HUES64 (cell line): ENCODE results near the gene RNF25.

ENCODE experiments used
- H3K27ac ChIP-seq: 2 replicates; pipeline ENCODE4 v1.7.0; 2013; ENCODE audit warnings: low read depth, low read length, inconsistent platforms
- H3K27me3 ChIP-seq: 2 replicates; pipeline ENCODE4 v1.6.1; 2013; ENCODE audit warnings: mild to moderate bottlenecking, low read length; ENCODE audit not compliant: insufficient read depth
- H3K36me3 ChIP-seq: 2 replicates; pipeline ENCODE4 v1.6.1; 2013; ENCODE audit warnings: mild to moderate bottlenecking, low read length; ENCODE audit not compliant: insufficient read depth
- H3K4me1 ChIP-seq: 2 replicates; pipeline ENCODE4 v1.6.1; 2013; ENCODE audit warnings: mild to moderate bottlenecking, low read length, moderate library complexity; ENCODE audit not compliant: insufficient read depth
- H3K4me3 ChIP-seq: 2 replicates; pipeline ENCODE4 v1.5.1; 2013; ENCODE audit warnings: mild to moderate bottlenecking, low read length, moderate library complexity
- H3K9ac ChIP-seq: 2 replicates; pipeline ENCODE4 v1.6.1; 2013; ENCODE audit warnings: mild to moderate bottlenecking, low read depth, low read length
- H3K9me3 ChIP-seq: 2 replicates; pipeline ENCODE4 v1.6.1; 2013; ENCODE audit warnings: low read depth, low read length; ENCODE audit not compliant: insufficient read depth
- WGBS: fragments of 150-250, 120-280 bp; methylation state at CpG from one replicate; pipeline ENCODE4 v1.1.7; 2013; ENCODE audit warnings: missing lambda C conversion rate; 5-methylcytosine and 5-hydroxymethylcytosine counted together

RNF25 gene

GRCh38 chr2:218679119-218679518 lies 7.3 kb upstream of the RNF25 start:
- no peak overlapping the region for H3K27ac ChIP-seq
- no peaks in the 10 kb centered on the region for H3K4me1 ChIP-seq
- H3K27me3 ChIP-seq = no peaks in the 10 kb centered on the region
- H3K9ac ChIP-seq = no peak overlapping the region
- no peak overlapping the region for H3K4me3 ChIP-seq
- no peaks in the 10 kb centered on the region for H3K9me3 ChIP-seq
- H3K36me3 ChIP-seq = peaks cover 66% of the 10 kb centered on the region
- 90% methylated on average over 4 of the region's 4 CpGs for WGBS

- Histone ChIP-seq H3K27me3 (no peaks in the 10 kb centered on the region), H3K4me3 (peak overlapping the region; percentile 87), H3K27ac (no peak overlapping the region), H3K9me3 (no peaks in the 10 kb centered on the region), H3K36me3 (peaks cover 42% of the 10 kb centered on the region), H3K4me1 (peaks cover 5% of the 10 kb centered on the region; the same call in 1 of the 2 replicates), H3K9ac (peak overlapping the region; percentile 69)
- WGBS = 46% methylated on average over 12 of the region's 12 CpGs
Measured at GRCh38 chr2:218671097-218671653, 627 bp downstream of the RNF25 start.

DNA sequence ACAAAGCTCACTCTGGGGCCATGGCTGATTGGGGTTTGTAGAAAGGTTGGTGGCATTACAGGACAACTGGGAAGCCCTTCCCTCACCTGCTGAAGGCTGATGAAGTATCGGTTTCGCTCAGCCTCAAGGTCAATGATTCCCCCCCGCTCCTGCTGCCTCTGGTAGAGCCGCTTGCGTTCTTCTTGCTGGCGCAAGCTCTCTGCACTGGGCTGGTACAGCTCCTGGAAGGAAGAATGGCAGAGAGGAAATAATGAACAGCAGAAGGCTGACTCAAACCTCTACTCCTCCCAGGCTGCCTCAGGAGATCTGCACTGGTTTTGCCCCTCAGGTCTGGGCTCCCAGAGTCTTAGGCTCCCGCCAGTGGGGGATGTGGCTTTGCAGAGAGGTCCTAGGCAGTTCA lies 7.1 kb downstream of the RNF25 start:
- H3K27ac ChIP-seq = no peak overlapping the region
- peaks cover 72% of the 10 kb centered on the region for H3K36me3 ChIP-seq
- 97% methylated on average over 7 of the region's 7 CpGs for WGBS
- no peak overlapping the region for H3K9ac ChIP-seq
- H3K4me1 ChIP-seq = no peaks in the 10 kb centered on the region
- H3K4me3 ChIP-seq = no peak overlapping the region
- no peaks in the 10 kb centered on the region for H3K27me3 ChIP-seq
- no peaks in the 10 kb centered on the region for H3K9me3 ChIP-seq

- Histone ChIP-seq H3K4me1 (no peaks in the 10 kb centered on the region), H3K27me3 (no peaks in the 10 kb centered on the region), H3K27ac (no peak overlapping the region), H3K9me3 (no peaks in the 10 kb centered on the region), H3K9ac (no peak overlapping the region), H3K36me3 (peaks cover 69% of the 10 kb centered on the region), H3K4me3 (no peak overlapping the region)
- 95% methylated on average over 15 of the region's 15 CpGs for WGBS
Measured at GRCh38 chr2:218663901-218664300, 7.9 kb downstream of the RNF25 start.

DNA sequence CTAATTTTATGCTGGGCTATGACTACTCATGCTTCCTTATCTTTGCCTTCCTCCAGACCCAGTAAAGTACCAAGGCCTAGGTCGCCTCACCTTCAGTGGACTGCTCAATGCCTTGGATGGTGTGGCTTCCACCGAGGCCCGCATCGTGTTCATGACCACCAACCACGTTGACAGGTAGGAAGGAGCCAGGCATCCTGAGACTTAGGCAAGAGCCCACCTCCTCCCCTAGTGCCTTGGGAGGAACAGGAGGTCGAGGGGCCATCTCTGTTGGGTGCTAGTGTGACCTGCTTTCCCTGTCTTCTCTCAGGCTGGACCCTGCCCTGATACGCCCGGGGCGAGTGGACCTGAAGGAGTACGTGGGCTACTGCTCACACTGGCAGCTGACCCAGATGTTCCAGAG lies 9.0 kb downstream of the RNF25 start:
- no peaks in the 10 kb centered on the region for H3K27me3 ChIP-seq
- peaks cover 61% of the 10 kb centered on the region for H3K36me3 ChIP-seq
- no peaks in the 10 kb centered on the region for H3K9me3 ChIP-seq
- no peaks in the 10 kb centered on the region for H3K4me1 ChIP-seq
- no peak overlapping the region for H3K9ac ChIP-seq
- no peak overlapping the region for H3K4me3 ChIP-seq
- no peak overlapping the region for H3K27ac ChIP-seq
- WGBS = 95% methylated on average over 10 of the region's 10 CpGs

DNA sequence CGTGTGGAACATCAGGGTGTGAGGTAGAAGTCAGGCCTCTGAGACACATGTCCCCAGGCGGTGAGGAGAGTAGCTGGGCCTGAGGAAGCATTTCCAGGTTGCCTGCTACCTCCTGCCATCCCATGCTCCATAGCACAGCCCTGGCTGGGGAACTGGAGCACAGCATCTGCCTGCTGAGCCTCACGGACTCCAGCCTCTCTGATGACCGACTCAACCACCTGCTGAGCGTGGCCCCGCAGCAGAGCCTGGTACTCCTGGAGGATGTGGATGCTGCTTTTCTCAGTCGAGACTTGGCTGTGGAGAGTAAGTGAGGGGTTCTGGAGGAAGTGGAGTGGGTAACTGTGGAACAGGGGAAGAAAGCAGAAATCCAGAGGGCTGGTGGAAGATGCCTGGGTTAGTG lies 9.4 kb downstream of the RNF25 start:
- peaks cover 61% of the 10 kb centered on the region for H3K36me3 ChIP-seq

GRCh38 chr2:218659988-218660358 lies 11.8 kb downstream of the RNF25 start:
- peaks cover 62% of the 10 kb centered on the region for H3K36me3 ChIP-seq

More for the DNA sequence above, 9.4 kb downstream of the RNF25 start:
- Histone ChIP-seq H3K9me3 (no peaks in the 10 kb centered on the region), H3K4me1 (no peaks in the 10 kb centered on the region), H3K27me3 (no peaks in the 10 kb centered on the region), H3K9ac (no peak overlapping the region), H3K4me3 (no peak overlapping the region), H3K27ac (no peak overlapping the region)
- WGBS = 94% methylated on average over 7 of the region's 7 CpGs

DNA sequence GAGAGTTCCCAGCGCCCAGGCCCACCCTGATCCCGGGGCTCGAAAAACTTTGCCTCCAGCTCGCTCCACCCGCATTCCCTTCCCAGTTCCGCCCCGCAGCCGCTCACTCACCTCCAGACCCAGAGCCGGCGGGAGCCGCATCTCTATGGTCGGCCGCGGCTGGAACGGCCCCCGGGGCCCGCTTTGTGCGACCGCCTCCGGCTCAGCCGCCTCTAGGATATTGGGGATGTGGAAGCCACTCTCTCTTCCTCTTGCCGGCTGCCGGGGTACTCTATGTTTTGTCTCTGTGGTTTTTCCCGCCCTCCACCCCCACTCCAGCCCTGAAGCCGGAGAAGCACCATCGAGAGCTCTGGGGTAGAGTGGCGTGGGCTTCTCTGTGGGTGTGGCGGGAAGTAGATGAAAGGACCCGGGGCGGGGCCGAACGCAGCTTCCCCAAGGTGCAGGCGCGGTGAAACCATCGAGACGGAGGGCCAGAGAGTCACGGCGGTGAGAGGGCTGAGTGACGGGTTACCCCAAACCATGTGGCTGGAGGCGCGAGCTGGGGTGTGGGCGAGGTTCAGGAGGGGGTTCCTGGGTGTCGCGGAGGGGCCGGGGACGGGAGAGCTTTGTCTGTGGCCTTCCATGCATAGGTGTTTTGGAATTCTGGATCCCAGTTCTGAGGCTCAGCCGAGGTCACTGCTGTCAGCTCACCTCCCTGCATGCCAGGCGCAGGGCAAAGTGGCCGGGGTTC lies 12.4 kb downstream of the RNF25 start, which contains the start of the genes BCS1L and ZNF142:
BCS1L (plus strand) TSS at position 426 of the 730 bp plus-strand sequence. CDS start 1,305 bp downstream, outside the sequence.
ZNF142 (minus strand) TSS at position 366 of the 730 bp plus-strand sequence. CDS start 3,194 bp downstream, outside the sequence.
- Histone ChIP-seq H3K9ac (peak within 1 kb of the TSS; percentile 96), H3K27me3 (no peaks in the 10 kb centered on the region), H3K4me1 (no peaks in the 10 kb centered on the region), H3K9me3 (no peaks in the 10 kb centered on the region), H3K4me3 (peak within 1 kb of the TSS; percentile 91), H3K27ac (peak within 1 kb of the TSS; percentile 85), H3K36me3 (peaks cover 62% of the 10 kb centered on the region)
- WGBS = under 1% methylated on average over 46 of the region's 49 CpGs

More at GRCh38 chr2:218659988-218660358, 11.8 kb downstream of the RNF25 start:
- WGBS = 26% methylated on average over 8 of the region's 8 CpGs
- Histone ChIP-seq H3K27ac (peak overlapping the region; percentile 15; the same call in 1 of the 2 replicates), H3K27me3 (no peaks in the 10 kb centered on the region), H3K4me1 (no peaks in the 10 kb centered on the region), H3K9ac (peak overlapping the region; percentile 96), H3K9me3 (no peaks in the 10 kb centered on the region), H3K4me3 (peak overlapping the region; percentile 91)

DNA sequence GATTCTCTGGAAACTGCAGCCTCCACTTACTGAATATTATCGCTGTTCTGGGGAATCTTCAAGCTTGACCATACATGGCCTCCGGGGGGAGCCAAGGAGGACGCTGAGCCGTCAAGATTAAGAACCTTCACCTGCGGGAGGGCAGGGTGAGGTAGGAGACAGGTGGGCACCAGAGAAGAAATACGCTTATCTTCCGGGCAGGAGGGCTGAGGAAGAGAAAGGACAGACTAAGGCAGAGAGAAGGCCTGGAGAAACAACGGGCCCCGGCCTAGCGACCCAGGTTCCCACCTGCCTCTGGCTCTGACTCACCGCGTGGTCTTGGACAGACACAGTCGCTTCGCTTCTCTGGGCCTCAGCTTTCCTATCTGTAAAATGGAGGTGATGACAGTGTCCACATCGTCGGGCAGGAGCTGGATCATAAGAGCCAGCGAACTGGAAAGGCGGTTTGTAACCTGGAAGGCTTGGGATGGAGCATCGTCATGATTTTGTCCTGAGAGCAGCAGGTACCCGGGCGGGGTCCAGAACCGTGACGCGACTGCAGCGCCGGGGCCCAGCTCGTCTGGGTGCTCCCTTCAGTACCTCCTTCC lies 13.0 kb downstream of the RNF25 start:
- WGBS = 2% methylated on average over 27 of the region's 27 CpGs
- Histone ChIP-seq H3K27ac (peak overlapping the region; percentile 85), H3K9ac (peak overlapping the region; percentile 96), H3K4me3 (peak overlapping the region; percentile 91), H3K27me3 (no peaks in the 10 kb centered on the region), H3K4me1 (no peaks in the 10 kb centered on the region), H3K9me3 (no peaks in the 10 kb centered on the region), H3K36me3 (peaks cover 62% of the 10 kb centered on the region)

- 97% methylated on average over 2 of the region's 2 CpGs for WGBS
- Histone ChIP-seq H3K27ac (no peak overlapping the region), H3K27me3 (no peaks in the 10 kb centered on the region), H3K36me3 (peaks cover 71% of the 10 kb centered on the region), H3K9ac (no peak overlapping the region), H3K9me3 (no peaks in the 10 kb centered on the region), H3K4me3 (no peak overlapping the region), H3K4me1 (no peaks in the 10 kb centered on the region)
Measured at GRCh38 chr2:218655751-218656150, 16.1 kb downstream of the RNF25 start.

GRCh38 chr2:218648787-218649100 lies 23.1 kb downstream of the RNF25 start:
- H3K9ac ChIP-seq = no peak overlapping the region
- peaks cover 96% of the 10 kb centered on the region for H3K36me3 ChIP-seq
- no peaks in the 10 kb centered on the region for H3K27me3 ChIP-seq
- H3K9me3 ChIP-seq = no peaks in the 10 kb centered on the region
- no peaks in the 10 kb centered on the region for H3K4me1 ChIP-seq
- H3K4me3 ChIP-seq = no peak overlapping the region
- WGBS = 94% methylated on average over 11 of the region's 11 CpGs
- H3K27ac ChIP-seq = no peak overlapping the region
